ENCODE data around the gene GLIPR1L1. TPM values are rescaled to one million over a fixed set of nuclear protein-coding genes. Genes with fewer than 3 reads are reported as not detected.

GLIPR1L1 gene
- total and polyA plus RNA-seq, 2 of the 8 experiments (the other 6 are each of a cell fraction or from before 2014, with no cell fraction given) = 1.2 to 1.7 TPM

DNA sequence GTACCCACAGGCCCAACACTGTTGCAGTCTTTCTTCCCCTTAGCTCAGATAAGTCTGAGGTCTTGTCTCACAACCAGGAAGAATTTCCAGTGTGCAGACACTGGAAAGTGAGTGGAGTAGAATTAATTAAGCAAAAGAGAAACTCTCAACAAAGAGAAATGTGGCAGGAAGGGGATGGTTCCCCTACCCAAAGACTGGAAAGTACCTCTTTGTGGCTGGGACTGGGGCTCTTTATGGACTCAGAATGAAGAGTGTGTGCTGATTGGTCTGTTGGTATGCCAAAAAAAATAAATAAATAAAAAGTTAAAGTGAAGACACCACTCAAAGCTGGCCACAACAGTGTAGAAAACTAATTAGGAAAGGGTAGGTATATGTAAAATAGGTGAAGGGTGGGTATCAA, 26.4 kb downstream of the GLIPR1L1 start (continued):
- TF ChIP-seq TAF7 (optimal IDR thresholded peaks at IDR 0.05; ENCODE audit: borderline replicate concordance, low read depth, low read length) = no peak
